Measurements from ENCODE around the gene RIT2.

RIT2 gene

GRCh38 chr18:42719221-42719620 is 396.3 kb downstream of the RIT2 start:
- no peak overlapping the region for H3K4me3 ChIP-seq (replicated peaks; ENCODE audit: low read depth, low read length)
- DNase-seq (ENCODE audit: low read depth): no peak
- TF ChIP-seq CTCF (IDR thresholded peaks at IDR 0.05; ENCODE audit: low read length, missing control alignments): no peak

GRCh38 chr18:42712065-42712464 is 403.4 kb downstream of the RIT2 start:
- no peak for DNase-seq (ENCODE audit: low read depth)
- TF ChIP-seq CTCF (IDR thresholded peaks at IDR 0.05; ENCODE audit: low read length, missing control alignments): no peak
- no peak overlapping the region for H3K4me3 ChIP-seq (replicated peaks; ENCODE audit: low read depth, low read length)

GRCh38 chr18:42707080-42707479 is 408.4 kb downstream of the RIT2 start:
- DNase-seq (ENCODE audit: low read depth): no peak
- TF ChIP-seq CTCF (IDR thresholded peaks at IDR 0.05; ENCODE audit: low read length, missing control alignments): no peak
- no peak overlapping the region for H3K4me3 ChIP-seq (replicated peaks; ENCODE audit: low read depth, low read length)

- TF ChIP-seq CTCF (IDR thresholded peaks at IDR 0.05; ENCODE audit: low read length, missing control alignments): no peak
- DNase-seq (ENCODE audit: low read depth): peak; percentile 2
These were observed 408.9 kb downstream of the RIT2 start for GRCh38 chr18:42706618-42707017.

GRCh38 chr18:42706029-42706608 is 409.4 kb downstream of the RIT2 start:
- no peak for DNase-seq (ENCODE audit: low read depth)
- TF ChIP-seq CTCF (IDR thresholded peaks at IDR 0.05; ENCODE audit: low read length, missing control alignments): no peak
- no peak overlapping the region for H3K4me3 ChIP-seq (replicated peaks; ENCODE audit: low read depth, low read length)

More at GRCh38 chr18:42706618-42707017, 408.9 kb downstream of the RIT2 start:
- no peak overlapping the region for H3K4me3 ChIP-seq (replicated peaks; ENCODE audit: low read depth, low read length)

All from fibroblast of pulmonary artery (primary cell).